ENCODE measurements around the gene CACNA1G.
A peak's percentile ranks its signal among the peaks of the same experiment; 100 is the strongest.

The CACNA1G gene

GRCh38 chr17:50548831-50549230 lies 11.7 kb upstream of the CACNA1G start:
- H3K27ac ChIP-seq (ENCODE audit: low read length, poor library complexity, severe bottlenecking), result no peak overlapping the region
- WGBS, result 98% methylated on average over 14 of the region's 18 CpGs
- no peak overlapping the region for H2BK5ac ChIP-seq (ENCODE audit: low read depth, low read length, poor library complexity, severe bottlenecking)
- no peak overlapping the region for H3K9ac ChIP-seq (ENCODE audit: low read length)
- H4K91ac ChIP-seq (ENCODE audit: low read length), result no peak overlapping the region
- no peak overlapping the region for H3K4me2 ChIP-seq (ENCODE audit: low read length, poor library complexity, severe bottlenecking)
- peaks cover 14% of the 10 kb centered on the region for H3K4me1 ChIP-seq (ENCODE audit: control insufficient read depth, insufficient read depth, low read depth, low read length)
- no peak overlapping the region for H3K4me3 ChIP-seq (ENCODE audit: insufficient read depth in 1 of 2, low read depth in 1 of 2, low read length in 2 of 2)
- H4K8ac ChIP-seq (ENCODE audit: low read length), result no peak overlapping the region
- H2BK12ac ChIP-seq (ENCODE audit: low read length in 2 of 2), result no peak overlapping the region
- no peak overlapping the region for H3K23ac ChIP-seq (ENCODE audit: low read length in 2 of 2)
- no peak overlapping the region for H3K18ac ChIP-seq (ENCODE audit: low read depth in 1 of 2, low read length in 2 of 2)
- H2AK5ac ChIP-seq (ENCODE audit: low read length, severe bottlenecking), result no peak overlapping the region
- no peak overlapping the region for H3K4ac ChIP-seq (ENCODE audit: low read depth in 1 of 2, low read length in 2 of 2)
- peaks cover 0 to 5% of the 10 kb centered on the region in 2 experiments for H3K27me3 ChIP-seq (ENCODE audit: control insufficient read depth in 1 of 2, insufficient read depth in 1 of 2, low read length in 2 of 2)
- H3K14ac ChIP-seq (ENCODE audit: low read length in 2 of 2), result no peak overlapping the region
- H2BK15ac ChIP-seq (ENCODE audit: low read depth, poor library complexity, severe bottlenecking), result no peak overlapping the region
- no peak for DNase-seq
- no peak overlapping the region for H2AFZ ChIP-seq (ENCODE audit: low read depth, low read length)
- peaks cover 38 to 45% of the 10 kb centered on the region in 2 experiments for H3K36me3 ChIP-seq (ENCODE audit: control insufficient read depth in 1 of 2, insufficient read depth in 2 of 2, low read depth in 1 of 2, low read length in 2 of 2)
- no peak overlapping the region for H2BK120ac ChIP-seq (ENCODE audit: low read depth, low read length)
- H3K9me3 ChIP-seq (ENCODE audit: control insufficient read depth, low read length), result no peaks in the 10 kb centered on the region
- H3K79me1 ChIP-seq (replicated peaks; ENCODE audit: low read length, poor library complexity, severe bottlenecking), result peaks cover 20% of the 10 kb centered on the region

GRCh38 chr17:50549256-50549941 lies 11.1 kb upstream of the CACNA1G start:
- Histone ChIP-seq H2AFZ (ENCODE audit: low read depth, low read length) (no peak overlapping the region), H3K4me1 (ENCODE audit: control insufficient read depth, insufficient read depth, low read depth, low read length) (peaks cover 14% of the 10 kb centered on the region), H3K18ac (ENCODE audit: low read depth in 1 of 2, low read length in 2 of 2) (no peak overlapping the region), H3K9ac (ENCODE audit: low read length) (no peak overlapping the region), H3K27me3 (ENCODE audit: control insufficient read depth in 1 of 2, insufficient read depth in 1 of 2, low read length in 2 of 2) (peaks cover 0 to 5% of the 10 kb centered on the region in 2 experiments), H4K8ac (ENCODE audit: low read length) (no peak overlapping the region), H2BK12ac (ENCODE audit: low read length in 2 of 2) (no peak overlapping the region), H4K91ac (ENCODE audit: low read length) (peak overlapping the region; percentile 61), H2BK120ac (ENCODE audit: low read depth, low read length) (no peak overlapping the region), H3K23ac (ENCODE audit: low read length in 2 of 2) (no peak overlapping the region), H2BK15ac (ENCODE audit: low read depth, poor library complexity, severe bottlenecking) (peak overlapping the region; percentile 46), H3K9me3 (ENCODE audit: control insufficient read depth, low read length) (no peaks in the 10 kb centered on the region), H2BK5ac (ENCODE audit: low read depth, low read length, poor library complexity, severe bottlenecking) (no peak overlapping the region), H2AK5ac (ENCODE audit: low read length, severe bottlenecking) (no peak overlapping the region), H3K4me2 (ENCODE audit: low read length, poor library complexity, severe bottlenecking) (no peak overlapping the region), H3K4ac (ENCODE audit: low read depth in 1 of 2, low read length in 2 of 2) (no peak overlapping the region), H3K36me3 (ENCODE audit: control insufficient read depth in 1 of 2, insufficient read depth in 2 of 2, low read depth in 1 of 2, low read length in 2 of 2) (peaks cover 42 to 51% of the 10 kb centered on the region in 2 experiments), H3K14ac (ENCODE audit: low read length in 2 of 2) (no peak overlapping the region), H3K4me3 (ENCODE audit: insufficient read depth in 1 of 2, low read depth in 1 of 2, low read length in 2 of 2) (no peak overlapping the region), H3K79me1 (replicated peaks; ENCODE audit: low read length, poor library complexity, severe bottlenecking) (peaks cover 25% of the 10 kb centered on the region), H3K27ac (ENCODE audit: low read length, poor library complexity, severe bottlenecking) (no peak overlapping the region)
- DNase-seq, result no peak
- WGBS, result 94% methylated on average over 18 of the region's 19 CpGs

- H4K91ac ChIP-seq (ENCODE audit: low read length), result no peak overlapping the region
- H4K8ac ChIP-seq (ENCODE audit: low read length), result no peak overlapping the region
- no peak overlapping the region for H3K14ac ChIP-seq (ENCODE audit: low read length in 2 of 2)
- no peak overlapping the region for H3K27ac ChIP-seq (ENCODE audit: low read length, poor library complexity, severe bottlenecking)
- no peak overlapping the region for H3K18ac ChIP-seq (ENCODE audit: low read depth in 1 of 2, low read length in 2 of 2)
- H2AK5ac ChIP-seq (ENCODE audit: low read length, severe bottlenecking), result no peak overlapping the region
- no peak overlapping the region for H2BK12ac ChIP-seq (ENCODE audit: low read length in 2 of 2)
- DNase-seq, result no peak
- peaks cover 47 to 57% of the 10 kb centered on the region in 2 experiments for H3K36me3 ChIP-seq (ENCODE audit: control insufficient read depth in 1 of 2, insufficient read depth in 2 of 2, low read depth in 1 of 2, low read length in 2 of 2)
- no peak overlapping the region for H3K4ac ChIP-seq (ENCODE audit: low read depth in 1 of 2, low read length in 2 of 2)
- peaks cover 0 to 5% of the 10 kb centered on the region in 2 experiments for H3K27me3 ChIP-seq (ENCODE audit: control insufficient read depth in 1 of 2, insufficient read depth in 1 of 2, low read length in 2 of 2)
- peaks cover 28% of the 10 kb centered on the region for H3K79me1 ChIP-seq (replicated peaks; ENCODE audit: low read length, poor library complexity, severe bottlenecking)
- H3K4me3 ChIP-seq (ENCODE audit: insufficient read depth in 1 of 2, low read depth in 1 of 2, low read length in 2 of 2), result no peak overlapping the region
- peaks cover 16% of the 10 kb centered on the region for H3K4me1 ChIP-seq (ENCODE audit: control insufficient read depth, insufficient read depth, low read depth, low read length)
- no peak overlapping the region for H3K4me2 ChIP-seq (ENCODE audit: low read length, poor library complexity, severe bottlenecking)
- H2BK15ac ChIP-seq (ENCODE audit: low read depth, poor library complexity, severe bottlenecking), result no peak overlapping the region
- H2BK120ac ChIP-seq (ENCODE audit: low read depth, low read length), result no peak overlapping the region
- WGBS, result 93% methylated on average over 11 of the region's 11 CpGs
- H2AFZ ChIP-seq (ENCODE audit: low read depth, low read length), result no peak overlapping the region
- no peaks in the 10 kb centered on the region for H3K9me3 ChIP-seq (ENCODE audit: control insufficient read depth, low read length)
- H3K23ac ChIP-seq (ENCODE audit: low read length in 2 of 2), result no peak overlapping the region
- no peak overlapping the region for H3K9ac ChIP-seq (ENCODE audit: low read length)
- no peak overlapping the region for H2BK5ac ChIP-seq (ENCODE audit: low read depth, low read length, poor library complexity, severe bottlenecking)
Observed at GRCh38 chr17:50549969-50550368, 10.5 kb upstream of the CACNA1G start.

- Histone ChIP-seq H4K91ac (ENCODE audit: low read length) (no peak overlapping the region), H4K8ac (ENCODE audit: low read length) (peak overlapping the region; percentile 4), H3K27me3 (ENCODE audit: control insufficient read depth in 1 of 2, insufficient read depth in 1 of 2, low read length in 2 of 2) (peaks cover 0 to 5% of the 10 kb centered on the region in 2 experiments), H3K4me3 (ENCODE audit: insufficient read depth in 1 of 2, low read depth in 1 of 2, low read length in 2 of 2) (no peak overlapping the region), H3K23ac (ENCODE audit: low read length in 2 of 2) (no peak overlapping the region), H2BK120ac (ENCODE audit: low read depth, low read length) (no peak overlapping the region), H3K4me2 (ENCODE audit: low read length, poor library complexity, severe bottlenecking) (no peak overlapping the region), H2BK15ac (ENCODE audit: low read depth, poor library complexity, severe bottlenecking) (no peak overlapping the region), H3K9me3 (ENCODE audit: control insufficient read depth, low read length) (no peaks in the 10 kb centered on the region), H3K79me1 (replicated peaks; ENCODE audit: low read length, poor library complexity, severe bottlenecking) (peaks cover 28% of the 10 kb centered on the region), H3K36me3 (ENCODE audit: control insufficient read depth in 1 of 2, insufficient read depth in 2 of 2, low read depth in 1 of 2, low read length in 2 of 2) (peaks cover 56 to 65% of the 10 kb centered on the region in 2 experiments), H2BK5ac (ENCODE audit: low read depth, low read length, poor library complexity, severe bottlenecking) (no peak overlapping the region), H3K4me1 (ENCODE audit: control insufficient read depth, insufficient read depth, low read depth, low read length) (peaks cover 16% of the 10 kb centered on the region), H3K18ac (ENCODE audit: low read depth in 1 of 2, low read length in 2 of 2) (no peak overlapping the region), H2AK5ac (ENCODE audit: low read length, severe bottlenecking) (peak overlapping the region; percentile 18), H3K14ac (ENCODE audit: low read length in 2 of 2) (no peak overlapping the region), H2BK12ac (ENCODE audit: low read length in 2 of 2) (no peak overlapping the region), H3K4ac (ENCODE audit: low read depth in 1 of 2, low read length in 2 of 2) (no peak overlapping the region), H2AFZ (ENCODE audit: low read depth, low read length) (no peak overlapping the region), H3K9ac (ENCODE audit: low read length) (peak overlapping the region; percentile 28), H3K27ac (ENCODE audit: low read length, poor library complexity, severe bottlenecking) (no peak overlapping the region)
- peak; percentile 84 for DNase-seq
- WGBS, result 49% methylated on average over 32 of the region's 32 CpGs
Observed at GRCh38 chr17:50550661-50551432, 9.7 kb upstream of the CACNA1G start.
